GM19438 (cell line): ENCODE measurements around the gene TRAF4.

Experiments
- ATAC-seq: cut with Tn5 transposase; IDR thresholded peaks from one replicate; pipeline ENCODE4 v1.9.1; 2021; ENCODE audit warnings: low read depth; ENCODE audit not compliant: unreplicated experiment

The TRAF4 gene

GRCh38 chr17:28747051-28747691 lies 3.4 kb downstream of the TRAF4 start:
- no peak for ATAC-seq

- ATAC-seq = no peak
Observed at GRCh38 chr17:28747801-28748750, 4.3 kb downstream of the TRAF4 start.

- no peak for ATAC-seq
Observed at GRCh38 chr17:28748852-28749515, 5.2 kb downstream of the TRAF4 start.

GRCh38 chr17:28749516-28750177 lies 5.8 kb downstream of the TRAF4 start:
- no peak for ATAC-seq

DNA sequence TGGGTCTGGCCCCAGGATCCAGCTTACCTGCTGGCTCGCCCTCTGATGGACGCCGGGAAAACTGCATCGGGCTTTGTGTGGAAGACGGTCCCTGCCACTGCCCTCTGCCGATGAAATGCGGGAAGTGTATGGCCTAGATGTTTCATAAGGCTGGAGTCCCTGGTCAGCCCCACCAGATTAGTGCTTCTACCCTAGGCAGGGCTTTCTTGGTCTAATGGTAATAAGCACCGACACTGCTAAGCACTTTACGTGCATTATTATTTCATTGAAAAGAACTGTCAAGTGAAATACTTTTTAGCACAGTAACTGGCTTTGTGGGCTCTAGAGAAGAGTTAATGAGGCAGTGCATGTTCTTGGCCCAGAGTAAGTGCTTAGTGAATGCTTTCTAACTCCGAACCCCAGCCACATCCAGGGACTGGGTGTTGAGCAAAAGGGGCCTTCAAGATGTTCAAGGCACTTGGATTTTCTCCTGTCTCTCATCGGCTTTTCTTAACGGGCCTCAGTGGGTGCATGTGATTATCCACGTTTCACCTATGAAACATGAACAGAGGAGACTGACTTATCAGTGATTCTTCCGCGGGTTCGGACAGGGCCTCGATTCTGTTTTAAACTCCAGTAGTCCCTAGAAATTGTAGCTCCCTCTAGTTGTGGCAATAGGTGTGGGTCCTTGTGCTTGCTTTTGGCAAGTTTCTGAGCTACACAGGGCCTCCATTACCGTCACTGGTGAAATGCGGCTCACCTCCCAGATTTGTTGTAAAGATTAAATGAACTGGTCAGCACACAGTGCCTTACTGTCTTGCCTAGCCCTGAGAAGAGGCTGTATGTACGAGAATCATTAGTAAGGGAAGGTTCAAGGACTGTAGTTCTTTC lies 6.6 kb downstream of the TRAF4 start:
- no peak for ATAC-seq

- no peak for ATAC-seq
Observed at GRCh38 chr17:28751600-28752366, 8.0 kb downstream of the TRAF4 start.

DNA sequence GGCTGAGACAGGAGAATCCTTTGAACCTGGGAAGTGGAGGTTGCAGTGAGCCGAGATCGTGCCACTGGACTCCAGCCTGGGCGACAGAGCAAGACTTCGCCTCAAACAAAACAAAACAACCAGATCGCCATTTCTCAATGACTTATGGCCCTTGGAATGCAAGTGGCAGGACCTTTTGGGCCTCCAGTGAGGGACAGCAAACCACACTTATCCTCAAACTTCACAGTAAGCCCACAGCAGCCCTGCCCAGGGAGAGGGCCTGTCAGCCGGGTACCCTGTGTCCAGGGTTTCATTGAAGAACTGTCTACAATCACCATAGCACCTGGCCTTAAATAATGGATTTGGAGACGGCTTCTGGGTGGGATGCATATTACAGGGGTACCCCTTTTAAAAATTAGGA lies 11.7 kb downstream of the TRAF4 start:
- no peak for ATAC-seq

- no peak for ATAC-seq
Observed at GRCh38 chr17:28756049-28756804, 12.4 kb downstream of the TRAF4 start.

DNA sequence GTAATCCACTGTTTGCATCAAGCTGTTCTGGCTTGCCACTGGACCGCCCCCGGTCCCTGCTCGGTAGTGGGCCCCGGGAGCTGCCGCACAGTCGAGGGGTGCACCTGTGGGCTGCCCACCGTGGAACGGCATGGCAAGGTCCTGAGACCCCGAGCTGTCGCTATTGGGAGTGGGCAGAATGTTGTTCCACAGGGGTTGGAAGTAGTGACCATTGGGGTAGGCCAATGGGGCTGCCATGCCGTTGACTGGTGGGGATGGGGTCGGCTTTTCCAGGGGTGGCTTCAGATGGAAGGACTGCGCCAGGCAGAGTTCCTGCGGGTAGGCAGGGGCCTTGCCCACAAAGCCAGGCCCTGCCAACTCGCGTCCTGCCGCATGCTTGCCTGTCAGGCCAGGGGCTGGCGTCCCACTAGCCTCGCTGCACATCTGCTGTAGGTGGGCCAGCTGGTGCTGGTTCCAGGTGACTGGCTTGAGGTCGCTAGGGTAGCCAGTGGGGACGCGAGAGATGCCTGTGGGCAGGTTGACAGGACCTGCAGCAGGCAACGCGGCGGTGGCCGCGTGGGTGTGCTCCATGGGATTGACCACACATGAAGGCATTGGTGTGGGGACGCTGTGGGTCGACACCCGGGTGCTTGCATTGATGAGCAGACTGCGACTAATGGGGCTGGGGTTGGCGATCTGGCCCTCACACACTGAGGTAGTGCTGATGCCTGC lies 14.8 kb downstream of the TRAF4 start:
- no peak for ATAC-seq

DNA sequence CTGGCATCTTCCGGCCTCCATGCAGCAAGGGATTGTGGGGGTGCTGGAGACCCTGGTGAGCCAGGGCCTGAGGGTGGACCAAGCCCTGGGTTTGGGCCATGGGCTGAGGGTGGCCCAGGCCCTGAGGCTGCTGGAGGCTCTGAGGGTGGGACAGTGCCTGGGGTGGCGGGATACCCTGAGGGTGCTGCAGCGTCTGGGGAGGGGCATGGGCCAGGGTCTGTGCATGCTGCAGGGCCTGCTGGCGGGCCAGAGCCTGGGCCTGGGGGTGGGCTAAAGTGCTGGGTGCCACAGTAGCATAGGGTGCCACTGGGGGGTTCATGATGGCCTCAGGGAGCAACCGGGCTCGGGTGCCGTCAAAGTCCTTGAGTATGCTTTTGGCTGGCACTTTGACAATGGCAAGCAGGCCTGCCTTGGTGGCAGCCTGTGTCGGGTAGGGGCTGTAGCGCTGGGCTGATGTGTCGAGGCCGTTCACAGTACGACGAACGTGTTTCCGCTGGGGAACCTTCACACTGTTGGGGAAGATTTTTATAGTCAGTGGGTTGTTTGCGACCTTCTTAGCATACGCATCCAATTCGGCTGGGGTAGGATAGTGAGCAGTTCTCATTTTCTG lies 15.6 kb downstream of the TRAF4 start:
- no peak for ATAC-seq

DNA sequence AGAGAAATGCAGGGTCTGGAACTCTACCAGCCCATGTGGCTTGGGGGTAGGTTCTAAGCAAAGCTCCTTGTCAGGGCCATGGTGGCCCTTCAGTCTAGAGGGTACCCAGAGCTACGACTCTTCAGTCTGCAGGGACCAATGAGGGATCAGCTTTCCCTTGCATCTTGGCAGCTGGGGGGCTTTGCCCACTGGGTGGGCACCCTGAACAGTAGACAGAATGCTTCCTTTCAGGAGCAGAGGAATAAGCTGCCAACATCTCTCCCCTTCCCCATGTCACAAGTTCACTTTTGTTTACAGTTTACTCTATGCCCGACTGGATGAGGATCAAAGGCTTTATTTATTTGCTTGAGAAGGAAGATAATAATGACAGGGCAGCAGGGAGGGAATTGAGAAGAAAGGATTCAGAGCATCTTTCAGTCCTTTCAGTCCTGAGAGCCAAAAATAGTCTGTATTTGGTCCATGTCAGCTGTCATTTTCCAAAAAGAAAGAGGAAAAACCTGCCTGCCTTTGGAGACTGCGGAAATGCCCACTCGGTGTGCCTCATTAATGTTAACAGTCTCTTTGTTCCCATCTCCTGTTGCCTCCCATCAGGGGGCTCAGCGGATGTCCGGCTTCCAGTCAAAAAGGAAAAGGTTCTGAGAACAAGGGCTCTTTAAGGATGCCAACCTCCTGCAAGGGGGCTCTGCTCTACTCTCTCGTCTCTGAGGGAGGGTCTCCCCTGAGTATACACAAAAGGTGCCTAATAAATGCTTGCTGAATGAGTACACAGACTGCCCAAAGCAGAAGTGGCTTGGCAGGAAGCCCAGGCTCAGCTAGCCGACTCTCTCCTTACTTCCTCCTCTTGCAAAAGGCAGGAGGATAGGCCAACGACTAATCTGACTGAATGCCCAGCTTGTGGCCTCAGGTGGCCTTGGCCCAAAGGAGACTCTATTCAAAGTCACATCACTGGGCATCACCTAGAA lies 17.1 kb downstream of the TRAF4 start:
- no peak for ATAC-seq

- no peak for ATAC-seq
Observed at GRCh38 chr17:28763137-28763799, 19.5 kb downstream of the TRAF4 start.

- ATAC-seq = no peak
Observed at GRCh38 chr17:28763804-28764266, 20.0 kb downstream of the TRAF4 start.

GRCh38 chr17:28765038-28765437 lies 21.2 kb downstream of the TRAF4 start:
- ATAC-seq = no peak

DNA sequence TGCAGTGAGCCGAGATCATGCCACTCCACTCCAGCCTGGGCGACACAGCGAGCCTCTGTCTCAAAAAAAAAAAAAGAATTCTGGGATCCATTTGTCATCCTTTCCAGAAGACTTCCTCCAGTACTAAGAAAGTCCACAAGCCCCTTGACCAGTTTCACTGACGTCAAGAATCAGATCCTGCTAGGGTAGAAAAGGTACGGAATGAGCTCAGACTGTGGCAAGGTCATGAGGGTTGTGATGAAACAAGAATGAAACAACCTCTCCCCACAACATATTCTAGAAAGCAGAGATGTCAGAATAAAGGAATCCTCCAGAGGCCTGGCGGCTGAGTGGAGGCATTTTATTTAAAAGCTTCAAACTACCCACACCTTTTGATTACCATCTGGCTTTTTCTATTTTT lies 29.9 kb downstream of the TRAF4 start:
- no peak for ATAC-seq

GRCh38 chr17:28774206-28774605 lies 30.4 kb downstream of the TRAF4 start:
- ATAC-seq = no peak
